Measurements from ENCODE around the gene SHMT2.
"Not testable (repeated sequence)": the region's sequence is repeated elsewhere in the genome, so short reads cannot be mapped to it uniquely, and the experiment has no call there.

Gene SHMT2

DNA sequence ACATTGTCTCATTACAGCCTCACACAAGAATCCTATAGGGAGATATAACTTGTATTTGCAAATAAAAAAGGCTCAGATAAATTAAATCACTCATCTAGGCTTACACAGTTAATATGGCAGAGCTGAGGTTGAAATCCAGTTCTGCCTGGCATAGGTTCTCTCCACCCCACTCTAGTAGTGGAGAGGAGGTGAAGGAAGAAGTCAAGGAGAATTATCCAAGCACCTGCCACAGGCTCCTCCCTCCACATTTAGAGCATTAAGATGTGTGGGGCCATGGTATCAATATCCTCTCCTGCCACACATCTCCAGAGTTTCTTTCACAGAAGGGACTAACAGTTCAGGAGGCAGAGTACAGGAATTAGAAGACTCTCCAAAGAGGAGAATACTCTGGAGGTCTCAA lies 44.0 kb downstream of the SHMT2 start:
- DNase-seq = no peak
- intact Hi-C loops (cut with DNase I) = no loop called here

DNA sequence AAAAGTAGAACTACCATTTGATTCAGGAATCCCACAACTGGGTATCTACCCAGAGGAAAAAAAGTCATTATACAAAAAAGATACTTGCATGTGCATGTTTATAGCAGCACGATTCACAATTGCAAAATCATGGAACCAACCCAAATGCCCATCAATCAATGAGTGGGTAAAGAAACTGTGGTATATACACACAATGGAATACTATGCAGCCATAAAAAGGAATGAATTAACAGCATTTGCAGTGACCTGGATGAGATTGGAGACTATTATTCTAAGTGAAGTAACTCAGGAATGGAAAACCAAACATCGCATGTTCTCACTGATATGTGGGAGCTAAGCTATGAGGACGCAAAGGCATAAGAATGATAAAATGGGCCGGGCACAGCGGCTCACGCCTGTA lies 46.7 kb downstream of the SHMT2 start:
- DNase-seq; intact Hi-C loops (cut with DNase I): not testable (repeated sequence)

DNA sequence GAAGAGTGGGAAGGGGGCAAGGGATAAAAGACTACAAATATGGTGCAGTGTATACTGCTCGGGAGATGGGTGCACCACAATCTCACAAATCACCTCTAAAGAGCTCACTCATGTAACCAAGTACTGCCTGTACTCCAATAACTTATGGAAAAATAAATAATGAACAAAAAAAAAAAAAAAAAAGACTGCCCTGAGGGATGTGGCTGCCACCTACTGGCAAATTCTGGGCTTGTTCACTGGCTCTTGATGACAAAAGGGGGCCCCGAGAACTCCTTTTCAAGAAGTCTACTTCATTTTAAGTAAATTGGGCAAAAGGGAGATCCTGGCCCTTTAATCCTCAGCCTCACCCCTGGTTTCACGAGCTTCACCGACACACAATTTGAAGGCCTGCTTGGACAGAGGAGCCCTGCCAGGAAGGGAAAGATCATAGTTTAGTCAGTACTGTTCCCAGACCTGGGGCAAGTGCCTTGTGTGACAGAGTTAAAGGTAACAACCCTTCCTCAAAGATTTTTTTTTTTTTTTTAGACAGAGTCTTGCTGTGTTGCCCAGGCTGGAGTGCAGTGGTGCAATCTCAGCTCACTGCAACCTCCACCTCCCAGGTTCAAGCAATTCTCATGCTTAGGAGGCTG lies 47.5 kb downstream of the SHMT2 start:
- DNase-seq = peak in 8 of 42 donors; percentile 12 to 46 (median 24)
- intact Hi-C loops (cut with DNase I) = no loop called here

DNA sequence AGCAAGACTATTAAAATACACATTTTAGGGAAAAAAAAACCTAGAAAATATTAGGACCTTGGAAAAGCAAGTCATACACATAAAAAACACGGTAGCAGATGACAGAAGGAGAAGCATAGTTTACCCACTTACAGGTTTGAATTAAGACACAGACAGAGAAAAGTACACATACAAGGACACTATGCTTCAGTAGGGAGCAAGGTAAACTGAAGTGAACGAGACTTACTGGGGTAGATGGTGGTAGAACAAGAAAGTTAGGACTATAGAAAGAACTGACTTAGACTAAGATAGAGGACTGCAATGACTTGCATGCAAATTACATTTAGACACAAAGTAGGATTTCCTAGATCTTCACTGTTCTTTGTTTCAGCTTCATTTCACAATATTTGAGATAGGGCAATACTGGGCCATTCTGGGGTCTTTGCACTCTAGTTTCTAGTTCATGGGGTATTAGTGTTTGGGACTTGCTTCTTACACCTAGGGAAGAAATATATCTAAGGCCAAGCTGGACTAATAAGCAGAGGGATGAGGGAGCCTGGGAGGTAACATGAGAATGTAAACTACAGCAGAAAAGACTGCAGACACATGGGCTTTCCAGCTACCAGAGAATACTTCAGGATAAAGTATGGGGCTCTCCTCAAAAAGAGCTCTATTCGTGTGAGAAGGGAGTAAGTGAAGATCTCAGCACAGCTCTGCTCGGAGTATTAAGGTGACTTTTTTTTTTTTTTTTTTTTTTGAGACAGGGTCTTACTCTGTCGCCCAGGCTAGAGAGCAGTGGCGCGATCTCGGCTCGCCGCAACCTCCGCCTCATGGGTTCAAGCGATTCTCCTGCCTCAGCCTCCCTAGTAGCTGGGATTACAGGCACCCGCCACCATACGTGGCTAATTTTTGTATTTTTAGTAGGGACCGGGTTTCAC lies 49.2 kb downstream of the SHMT2 start:
- no peak for DNase-seq
- intact Hi-C loops (cut with DNase I) = no loop called here

DNA sequence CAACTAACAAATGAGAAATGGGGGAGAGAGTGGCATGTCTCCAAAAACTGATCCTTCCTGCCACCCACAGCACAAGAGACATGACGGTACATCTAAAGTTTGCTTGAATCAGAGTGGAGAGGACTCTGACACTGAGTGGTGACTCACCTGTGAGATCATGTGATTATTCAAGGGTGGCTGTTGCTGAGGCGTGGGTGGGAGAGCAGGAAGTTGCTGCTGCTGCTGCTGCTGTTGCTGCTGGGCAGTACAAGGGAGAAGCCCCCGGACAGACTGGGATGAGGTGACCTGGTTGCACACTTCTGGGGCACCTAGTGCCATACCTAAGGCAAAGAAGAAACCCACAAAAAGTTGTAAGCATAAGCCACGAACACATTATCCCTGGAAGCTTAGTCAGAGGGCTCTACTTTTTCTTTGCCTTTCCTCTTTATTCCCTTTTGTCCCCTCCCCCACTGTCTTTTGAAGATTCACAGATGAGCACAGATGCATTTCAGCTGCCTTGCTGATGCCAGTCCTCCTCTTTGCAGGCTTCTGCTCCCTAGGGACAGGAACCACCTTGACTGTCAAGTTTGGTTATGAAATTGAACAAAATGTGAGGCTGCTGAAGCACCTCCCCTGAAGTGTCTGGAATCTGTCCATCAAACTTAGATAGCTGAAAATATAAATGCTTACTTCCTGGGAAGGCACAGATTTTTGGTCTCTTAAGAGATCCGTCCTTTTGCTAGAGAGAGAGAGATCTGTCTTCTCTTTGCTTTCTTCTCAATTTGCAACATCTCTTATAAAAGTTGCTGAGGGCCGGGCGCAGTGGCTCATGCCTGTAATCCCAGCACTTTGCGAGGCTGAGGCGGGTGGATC lies 50.9 kb downstream of the SHMT2 start:
- intact Hi-C loops (cut with DNase I) = no loop called here
- DNase-seq = peak; percentile 38 to 93 (median 73)

DNA sequence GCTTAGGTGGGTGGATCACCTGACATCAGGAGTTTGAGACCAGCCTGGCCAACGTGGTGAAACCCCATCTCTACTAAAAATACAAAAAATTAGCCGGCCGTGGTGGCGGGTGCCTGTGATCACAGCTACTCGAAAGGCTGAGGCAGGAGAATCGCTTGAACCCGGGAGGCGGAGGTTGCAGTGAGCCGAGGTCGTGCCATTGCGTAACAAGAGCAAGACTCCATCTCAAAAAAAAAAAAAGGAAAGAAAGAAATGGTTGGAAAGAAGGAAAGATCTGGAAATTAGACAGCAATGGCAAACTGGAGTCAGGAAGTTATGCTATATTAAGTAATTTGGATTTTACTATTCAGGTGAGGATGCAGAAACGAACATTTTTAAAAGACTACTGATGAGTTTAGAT lies 52.6 kb downstream of the SHMT2 start:
- DNase-seq; intact Hi-C loops (cut with DNase I): not testable (repeated sequence)
